DMS 273 (cell line): ENCODE results near the gene PBLD.
"Not testable (repeated sequence)": the region's sequence is repeated elsewhere in the genome, so short reads cannot be mapped to it uniquely, and the experiment has no call there.

Source experiments
- DNase-seq: peaks from one replicate; lab custom pipeline; 2025; ENCODE audit not compliant: unreplicated experiment; lab: John Stamatoyannopoulos, UW

The PBLD gene

DNA sequence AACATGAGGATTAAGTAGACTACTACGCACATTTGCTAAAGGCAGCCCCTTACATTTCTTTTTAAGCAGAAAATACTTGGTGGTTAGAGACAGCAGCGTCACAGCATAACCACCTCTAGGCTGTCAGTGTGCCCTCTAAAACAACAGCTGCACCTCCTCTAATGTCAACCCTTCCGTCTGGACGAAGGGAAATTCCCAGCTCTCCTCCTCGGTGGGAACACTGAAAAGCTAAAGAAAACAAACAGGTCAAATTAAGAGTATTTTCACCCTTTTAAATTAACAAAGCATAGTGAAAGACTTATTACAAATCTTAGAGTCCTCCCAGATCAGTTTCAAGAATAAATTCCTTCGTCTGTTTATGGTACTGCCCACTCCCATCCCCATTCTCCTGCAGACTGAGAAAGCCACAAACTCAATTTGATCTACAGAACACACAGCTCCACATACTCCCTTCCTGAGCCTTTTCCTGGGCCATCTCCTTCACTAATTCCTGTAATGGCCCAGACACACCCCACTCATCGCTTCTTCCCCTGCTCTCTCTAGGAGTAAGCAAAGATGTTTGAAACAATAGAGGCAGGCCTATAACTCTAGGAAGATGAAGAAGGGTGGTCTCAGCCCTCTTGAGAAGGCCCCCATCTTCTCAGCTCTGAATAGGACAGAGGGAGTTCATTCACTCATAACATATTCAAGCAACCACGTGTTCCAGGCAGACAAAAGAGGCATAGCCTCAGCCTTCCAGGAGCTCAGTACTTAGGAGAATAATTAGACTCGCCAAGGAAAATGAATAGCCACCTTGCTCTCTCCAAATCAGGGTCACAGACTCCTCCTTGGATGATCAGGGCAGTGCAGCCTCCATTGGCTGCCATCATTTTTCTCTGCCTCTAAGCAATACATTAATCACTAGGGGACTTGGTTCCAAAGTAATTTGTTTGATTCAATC, 48.4 kb downstream of the PBLD start:
- no peak for DNase-seq

DNA sequence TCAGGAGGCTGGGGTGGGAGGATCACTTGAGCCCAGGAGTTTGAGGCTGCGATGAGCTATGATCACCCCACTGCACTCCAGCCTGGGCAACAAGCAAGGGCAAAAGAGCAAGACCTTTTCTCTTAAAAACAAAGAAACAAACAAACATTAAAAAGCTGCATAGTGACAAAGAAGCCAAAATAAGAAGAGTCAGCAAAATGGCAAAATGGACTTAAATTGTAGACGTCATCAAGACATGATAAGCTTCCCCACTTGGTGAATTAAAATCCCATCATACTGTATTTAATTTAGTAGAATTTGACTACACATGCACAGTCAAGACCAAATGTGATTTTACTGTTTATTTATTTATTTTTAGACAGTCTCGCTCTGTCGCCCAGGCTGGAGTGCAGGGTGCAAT, 52.0 kb downstream of the PBLD start:
- no peak for DNase-seq

DNA sequence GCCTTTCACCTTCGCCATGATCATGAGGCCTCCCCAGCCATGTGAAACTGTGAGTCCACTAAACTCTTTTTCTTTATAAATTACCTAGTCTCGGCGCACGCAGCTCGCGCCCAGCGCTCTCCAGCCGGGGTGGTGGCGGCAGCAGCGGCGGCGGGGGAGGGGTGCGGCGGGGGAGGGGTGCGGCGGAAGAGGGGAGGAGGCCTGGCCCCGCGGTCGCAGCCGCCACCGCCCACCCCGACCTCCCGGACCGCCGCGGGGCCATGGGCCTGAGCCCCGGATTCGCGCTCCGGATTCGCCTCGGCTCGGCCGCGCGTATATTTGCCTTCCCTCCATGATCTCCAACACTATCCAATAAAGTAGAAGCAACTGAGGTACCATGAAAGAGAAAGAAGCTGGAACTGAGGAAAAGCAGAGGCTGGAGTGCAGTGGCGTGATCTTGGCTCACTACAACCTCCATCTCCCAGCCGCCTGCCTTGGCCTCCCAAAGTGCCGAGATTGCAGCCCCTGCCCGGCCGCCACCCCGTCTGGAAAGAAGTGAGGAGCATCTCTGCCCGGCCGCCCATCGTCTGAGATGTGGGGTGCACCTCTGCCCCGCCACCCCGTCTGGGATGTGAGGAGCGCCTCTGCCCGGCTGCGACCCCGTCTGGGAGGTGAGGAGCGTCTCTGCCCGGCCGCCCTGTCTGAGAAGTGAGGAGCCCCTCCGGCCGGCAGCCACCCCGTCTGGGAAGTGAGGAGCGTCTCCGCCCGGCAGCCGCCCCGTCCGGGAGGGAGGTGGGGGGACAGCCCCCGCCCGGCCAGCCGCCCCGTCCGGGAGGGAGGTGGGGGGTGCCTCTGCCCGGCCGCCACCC, 53.6 kb downstream of the PBLD start:
- DNase-seq: peak; percentile 4

DNA sequence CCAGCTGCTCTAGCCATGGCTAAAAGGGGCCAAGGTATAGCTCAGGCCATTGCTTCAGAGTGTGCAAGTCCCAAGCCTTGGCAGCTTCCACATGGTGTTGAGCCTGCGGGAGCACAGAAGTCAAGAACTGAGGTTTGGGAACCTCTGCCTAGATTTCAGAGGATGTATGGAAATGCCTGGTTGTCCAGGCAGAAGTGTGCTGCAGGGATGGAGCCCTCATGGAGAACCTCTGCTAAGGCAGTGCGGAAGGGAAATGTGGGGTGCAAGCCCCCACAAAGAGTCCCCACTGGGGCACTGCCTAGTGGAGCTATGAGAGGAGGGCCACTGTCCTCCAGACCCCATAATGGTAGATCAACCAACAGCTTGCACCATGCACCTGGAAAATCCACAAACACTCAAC, 54.9 kb downstream of the PBLD start:
- DNase-seq: not testable (repeated sequence)

DNA sequence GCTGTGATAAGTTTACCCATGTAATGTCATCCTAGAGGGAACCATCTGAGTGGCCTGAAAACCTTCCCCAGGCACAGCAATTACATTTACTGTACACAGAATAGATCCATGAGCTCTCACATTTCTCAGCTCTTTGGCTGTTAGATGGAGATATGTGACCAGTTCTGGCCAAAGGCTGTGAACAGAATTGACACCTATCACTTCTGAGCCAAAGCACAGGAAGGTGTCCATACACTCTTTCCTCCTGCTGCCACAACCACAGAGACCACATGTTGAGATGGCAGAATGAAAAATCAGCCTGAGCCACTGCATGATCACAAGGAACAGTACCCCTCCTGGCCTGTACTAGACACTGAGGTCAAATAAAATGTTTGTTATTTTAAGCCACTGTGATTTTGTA, 56.5 kb downstream of the PBLD start:
- DNase-seq: no peak

DNA sequence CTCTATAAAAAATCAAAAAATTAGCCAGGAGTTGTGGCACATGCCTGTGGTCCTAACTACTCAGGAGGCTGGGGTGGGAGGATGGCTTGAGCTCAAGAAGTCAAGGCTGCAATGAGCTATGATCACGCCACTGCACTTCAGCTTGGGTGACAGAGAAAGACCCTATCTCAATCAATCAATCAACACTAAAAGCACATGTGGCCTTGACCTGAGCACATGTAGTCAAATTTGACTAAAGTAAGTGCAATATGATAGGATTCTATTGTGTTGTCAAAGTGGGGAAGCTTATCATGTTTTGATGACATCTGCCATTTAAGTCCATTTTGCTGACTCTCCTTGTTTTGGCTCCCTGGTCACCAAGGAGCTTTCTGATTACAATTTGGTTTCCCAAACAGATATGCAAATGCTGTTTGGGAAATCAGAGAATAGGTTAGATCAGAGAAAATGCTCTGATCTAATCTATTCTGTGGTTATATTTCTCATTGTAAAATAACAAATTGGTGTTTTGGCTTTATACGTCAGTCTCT, 57.1 kb downstream of the PBLD start:
- DNase-seq: no peak

DNA sequence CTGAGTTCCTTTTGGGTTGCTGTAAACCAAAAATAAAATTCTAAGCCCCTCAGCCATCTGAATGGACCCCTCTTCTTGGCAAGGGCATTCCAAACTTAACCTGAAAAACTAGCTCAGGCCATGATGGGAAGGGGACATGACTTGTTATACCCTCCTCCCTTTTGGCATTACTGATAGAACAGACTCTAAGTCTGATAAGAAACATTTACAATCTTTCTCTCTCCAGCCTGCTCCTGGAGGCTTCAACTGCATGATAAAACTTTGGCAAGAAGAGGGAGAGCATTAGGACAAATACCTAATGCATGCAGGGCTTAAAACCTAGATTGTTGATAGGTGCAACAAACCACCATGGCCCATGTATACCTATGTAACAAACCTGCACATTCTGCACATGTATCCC, 59.9 kb downstream of the PBLD start:
- no peak for DNase-seq

DNA sequence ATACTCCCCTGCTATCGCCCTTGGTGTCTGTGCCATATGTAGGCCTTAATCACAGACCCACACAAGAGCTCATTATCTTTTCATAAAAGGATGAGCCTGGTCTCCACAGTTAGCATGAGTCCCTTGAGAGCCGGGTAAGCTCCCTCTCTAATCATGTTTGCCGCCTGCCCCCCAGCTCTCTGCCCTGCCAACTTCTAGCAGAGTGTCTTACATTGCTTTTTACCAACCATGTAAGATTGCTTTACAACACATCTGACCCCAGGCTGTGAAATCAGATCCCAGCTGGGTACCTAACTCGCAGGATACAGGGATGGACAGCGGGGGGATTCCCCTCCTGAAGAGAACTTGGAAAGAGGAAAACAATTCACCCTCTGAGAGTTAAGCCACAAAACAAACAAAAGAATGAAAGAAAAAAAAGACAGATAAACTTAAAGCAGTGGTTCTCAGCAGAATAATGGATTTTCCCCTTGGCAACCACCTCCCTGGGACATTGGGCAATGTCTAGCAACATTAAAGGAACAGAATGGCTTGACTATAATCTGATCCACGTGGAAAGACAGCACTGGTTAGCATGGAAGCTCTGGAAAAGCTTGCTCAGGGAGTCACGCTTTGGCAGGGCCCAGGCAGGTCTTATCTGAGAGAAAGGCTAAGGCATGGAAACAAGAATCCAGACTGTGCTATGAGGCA, 61.4 kb downstream of the PBLD start:
- no peak for DNase-seq

DNA sequence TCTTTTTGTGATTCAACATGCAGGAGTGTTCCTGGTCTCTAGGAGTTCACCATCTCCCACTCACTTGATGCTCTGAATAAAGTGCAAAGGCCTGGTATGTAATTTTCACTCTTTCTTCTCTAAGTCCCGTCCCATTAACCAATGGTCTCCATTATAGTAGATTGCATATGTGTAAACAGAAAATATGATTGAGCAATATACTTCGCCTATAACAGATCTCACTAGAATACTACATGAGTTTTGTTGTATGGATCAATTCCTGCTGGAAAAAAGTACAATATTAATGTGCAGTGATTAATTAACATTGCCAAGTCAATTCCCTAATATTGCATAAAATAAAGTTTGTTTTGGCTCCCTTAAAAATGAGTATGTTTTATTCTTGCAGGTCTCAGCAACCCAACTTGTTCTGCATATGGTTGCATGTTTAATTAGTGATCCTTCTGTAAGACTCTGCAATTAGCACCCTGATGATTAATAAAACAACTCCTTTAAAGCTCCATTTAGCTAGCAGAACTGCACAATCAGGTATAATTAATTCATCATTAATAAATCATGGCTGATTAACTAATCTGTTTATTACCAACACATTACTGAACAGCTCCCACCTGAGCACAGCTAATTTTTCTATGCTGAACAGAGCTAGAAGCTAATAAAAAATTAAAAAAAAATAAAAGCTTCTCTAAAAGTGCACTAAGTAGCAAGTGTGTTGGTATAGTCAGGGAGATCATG, 63.0 kb downstream of the PBLD start:
- no peak for DNase-seq

DNA sequence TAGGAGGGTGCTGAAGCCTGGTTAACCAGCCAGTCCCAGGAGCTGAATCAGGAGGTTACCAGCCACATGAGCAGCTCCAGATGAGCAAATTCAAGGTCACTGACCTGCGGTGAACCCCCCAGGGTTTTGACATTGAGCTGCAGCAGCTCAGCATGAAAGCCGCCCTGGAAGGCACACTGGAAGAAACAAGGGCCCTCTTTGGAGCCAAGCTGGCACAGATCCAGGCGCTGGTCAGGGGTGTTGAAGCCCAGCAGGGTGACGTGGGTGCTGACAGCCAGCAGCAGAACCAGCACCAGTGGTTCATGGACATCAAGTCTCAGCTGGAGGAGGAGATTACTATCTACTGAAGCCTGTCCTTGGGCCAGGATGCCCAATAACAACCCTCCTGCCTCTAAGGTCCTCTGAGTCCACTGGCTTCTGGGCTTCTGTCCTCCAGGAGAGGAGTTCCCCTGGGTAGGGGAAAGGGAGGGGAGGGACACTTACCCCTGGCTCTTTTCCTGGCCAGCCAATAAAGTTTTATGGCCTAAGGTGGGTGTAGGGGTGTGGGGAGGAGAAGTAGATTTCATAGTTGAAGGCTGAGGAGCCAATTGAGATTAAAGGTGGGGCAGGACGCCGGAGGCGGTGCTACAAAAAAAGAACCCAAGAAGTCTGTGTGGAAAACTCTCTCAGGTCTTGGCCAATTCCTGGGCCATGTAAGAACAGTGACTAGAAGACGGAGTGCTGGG, 71.4 kb downstream of the PBLD start:
- DNase-seq: no peak

DNA sequence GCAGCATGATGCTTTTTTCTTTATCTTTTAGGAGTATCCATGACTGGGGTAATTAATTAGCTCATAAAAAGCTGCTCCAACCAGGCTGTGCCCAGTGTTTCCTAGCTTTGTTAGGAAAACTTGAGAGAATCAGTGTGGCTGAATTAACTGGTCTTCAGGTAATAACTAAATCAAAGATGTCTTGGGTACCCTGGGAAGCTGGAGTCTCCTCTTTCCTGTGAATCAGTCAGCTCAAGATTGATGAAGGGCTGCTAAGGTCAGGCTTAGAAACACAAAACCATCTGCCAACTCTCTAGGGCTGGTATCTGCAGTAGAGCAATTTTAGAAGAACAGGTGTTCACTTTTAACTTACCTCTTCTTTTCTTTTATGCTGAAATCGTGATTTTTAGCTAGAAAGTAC, 79.4 kb downstream of the PBLD start:
- DNase-seq: peak; percentile 42

DNA sequence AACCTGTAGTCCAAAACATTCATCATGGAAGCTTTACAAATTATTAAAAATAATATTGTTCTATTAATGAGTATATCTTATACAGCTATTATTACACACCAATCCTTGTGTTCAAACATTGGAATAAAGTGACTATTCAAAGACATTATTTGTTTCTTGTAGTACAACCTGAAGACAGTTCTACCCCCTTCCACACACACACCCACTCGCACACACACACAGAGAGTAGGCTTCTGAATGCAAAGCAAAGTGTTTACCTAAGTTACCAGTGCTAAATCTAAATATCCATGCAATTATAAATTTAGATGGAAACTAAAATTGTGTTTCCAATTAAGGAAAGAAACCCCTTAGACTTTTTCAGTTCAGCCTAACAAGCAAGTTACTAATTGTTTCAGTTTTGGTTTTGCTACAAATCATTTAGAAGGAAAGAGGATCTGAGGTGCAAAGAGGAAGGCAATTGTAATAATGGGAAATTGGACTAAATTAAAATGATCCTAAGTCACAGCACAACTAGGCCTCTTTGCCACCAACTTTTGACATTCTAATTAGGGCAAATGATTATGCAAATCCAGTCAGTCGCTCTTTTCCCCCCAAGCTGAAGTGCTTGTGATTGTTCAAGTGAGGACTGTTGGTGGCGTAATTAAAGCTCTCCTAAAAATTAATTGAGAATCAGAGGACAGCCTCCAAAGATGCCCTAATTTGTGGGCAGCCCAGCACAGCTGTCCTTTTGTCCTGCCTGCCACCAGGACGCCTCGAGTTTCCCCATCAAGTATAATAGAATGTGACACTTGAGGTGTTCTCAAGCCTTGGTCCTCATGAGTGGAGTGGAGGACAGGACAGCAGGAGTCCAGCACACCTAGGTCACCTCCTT, 80.9 kb downstream of the PBLD start:
- DNase-seq: no peak

DNA sequence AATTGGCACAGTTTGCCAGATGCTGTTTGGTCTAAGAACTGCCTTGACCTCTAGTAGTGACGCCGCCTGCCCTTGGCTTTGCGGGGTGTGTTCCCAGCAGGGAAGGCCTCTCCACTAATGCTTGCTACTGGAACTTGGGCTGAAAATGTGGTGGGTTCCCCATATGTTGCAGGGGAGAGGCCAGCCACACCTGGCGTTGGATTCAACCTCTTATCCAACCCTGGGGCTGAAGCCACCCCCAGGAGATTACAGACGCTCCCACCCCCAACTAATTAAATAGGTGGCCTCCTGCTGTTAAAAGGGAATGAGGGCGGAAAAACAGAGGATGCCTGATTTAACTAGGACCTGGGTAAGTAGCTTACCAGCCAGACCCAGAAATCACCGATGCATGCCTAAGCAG, 81.6 kb downstream of the PBLD start:
- peak; percentile 61 for DNase-seq

DNA sequence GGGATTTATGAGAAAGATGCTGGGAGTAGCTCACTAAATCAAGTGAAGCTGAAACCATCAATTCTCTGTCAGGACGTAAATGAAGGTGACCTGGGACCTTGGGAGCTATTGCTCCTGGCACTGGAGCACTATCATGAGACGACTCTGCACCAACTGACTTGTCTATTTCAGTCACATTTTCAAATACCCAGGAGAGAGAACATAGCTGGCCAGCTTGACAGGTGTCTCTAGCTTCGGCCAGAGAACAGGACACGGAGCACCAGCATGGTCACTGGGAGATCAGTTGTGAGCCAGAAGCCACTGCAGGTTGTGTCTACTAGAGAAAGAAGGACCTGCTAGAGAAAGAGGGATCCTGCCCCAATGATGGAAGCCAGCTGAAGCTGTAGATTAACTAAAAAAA, 83.4 kb downstream of the PBLD start:
- no peak for DNase-seq

DNA sequence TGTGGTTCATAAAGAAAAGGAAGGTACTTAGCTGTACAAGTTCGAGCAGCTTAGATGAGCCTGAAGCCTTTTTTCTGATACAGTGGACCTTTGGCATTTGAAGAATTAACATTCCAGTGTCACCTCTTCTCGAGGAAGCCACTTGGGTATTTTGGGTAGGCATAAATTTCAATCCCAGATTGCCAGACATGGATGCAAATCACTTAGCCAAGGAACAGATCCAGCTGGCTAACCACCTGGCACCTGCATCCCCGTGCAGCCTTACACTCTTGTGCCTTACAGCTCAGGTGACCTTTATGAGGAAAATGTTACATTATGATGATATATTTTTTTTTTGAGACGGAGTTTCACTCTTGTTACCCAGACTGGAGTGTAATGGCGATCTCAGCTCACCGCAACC, 84.8 kb downstream of the PBLD start:
- DNase-seq: no peak

DNA sequence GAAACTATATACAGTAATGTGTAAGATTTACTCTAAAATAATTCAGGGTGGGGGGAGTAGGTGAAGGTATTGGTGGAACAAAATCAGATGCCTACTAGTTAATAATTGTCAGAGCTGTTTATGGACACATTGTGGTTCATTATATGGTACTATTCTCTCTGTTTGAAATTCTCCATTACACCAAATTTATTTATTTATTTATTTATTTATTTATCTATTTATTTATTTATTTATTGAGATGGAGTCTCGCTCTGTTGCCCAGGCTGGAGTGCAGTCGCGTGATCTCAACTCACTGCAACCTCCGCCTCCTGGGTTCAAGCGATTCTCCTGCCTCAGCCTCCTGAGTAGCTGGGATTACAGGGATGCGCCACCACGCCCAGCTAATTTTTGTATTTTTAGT, 86.3 kb downstream of the PBLD start:
- DNase-seq: not testable (repeated sequence)

DNA sequence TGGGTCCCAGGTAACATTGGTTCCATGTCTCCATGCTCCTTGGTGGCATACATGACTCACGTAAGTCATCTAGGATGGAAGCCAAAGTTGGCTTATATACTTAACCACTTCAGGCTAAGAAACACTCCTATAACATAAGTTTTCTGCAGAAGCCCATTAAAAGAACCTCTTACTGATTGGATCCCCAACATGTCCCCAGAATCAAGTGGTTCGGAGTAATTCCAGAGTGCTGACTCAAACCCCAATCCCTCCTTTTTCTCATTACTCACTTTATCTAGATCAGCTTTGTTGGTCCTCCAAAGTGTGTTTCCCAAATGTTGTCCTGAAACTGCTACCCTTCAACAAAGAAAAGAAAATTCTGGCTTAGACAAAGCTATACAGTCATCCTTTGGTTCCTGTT, 90.7 kb downstream of the PBLD start:
- DNase-seq: no peak

DNA sequence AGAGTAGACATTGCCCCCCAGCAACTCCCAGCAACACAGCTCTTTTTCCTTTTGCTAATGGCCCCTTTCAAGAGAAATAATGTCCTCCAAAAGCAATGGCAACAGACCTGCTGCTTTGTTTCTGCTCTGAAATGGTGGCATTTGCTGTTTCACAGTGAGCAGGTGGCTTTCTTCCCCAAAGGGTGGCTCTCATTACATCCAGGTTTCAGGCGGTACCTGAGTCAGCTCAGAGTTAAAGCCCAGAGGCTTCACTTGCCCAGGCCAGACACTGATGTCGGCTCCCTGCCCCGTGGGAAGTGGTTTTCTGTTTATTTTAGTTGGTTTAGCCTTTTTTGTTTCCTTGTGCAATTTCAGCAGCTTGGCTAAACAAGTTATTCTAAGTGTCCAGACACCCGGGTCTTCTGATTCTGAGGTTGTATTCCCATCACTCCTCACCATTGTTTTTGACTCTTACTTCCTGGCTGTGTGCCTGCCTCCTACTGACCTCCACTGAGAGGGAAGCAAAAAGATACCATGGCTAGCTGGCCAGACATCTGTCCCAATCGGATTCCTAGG, 93.1 kb downstream of the PBLD start:
- DNase-seq: peak; percentile 32

DNA sequence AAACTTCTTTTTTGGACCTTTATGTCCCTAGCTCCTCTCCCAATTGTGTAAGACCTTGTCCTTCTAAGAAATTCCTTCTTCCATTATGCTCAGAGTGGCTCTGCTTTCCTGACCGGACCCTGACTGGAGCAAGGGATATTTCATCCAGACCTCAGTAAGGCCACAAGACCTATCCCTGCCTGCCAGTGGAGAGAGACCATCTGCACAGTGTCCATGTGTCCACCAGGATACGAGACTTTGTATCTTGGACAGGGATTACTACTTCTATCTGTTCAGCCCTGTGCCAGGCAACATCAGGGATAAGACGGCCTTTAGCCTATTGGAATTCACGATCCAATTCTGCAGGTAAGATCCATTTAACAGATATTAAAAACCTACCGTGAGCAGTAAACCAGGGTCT, 93.7 kb downstream of the PBLD start:
- DNase-seq: no peak
